MM.1S (cell line): ENCODE measurements around the gene GAB1.

Source experiments
- EZH2 ChIP-seq: fragments of 300-600 bp; sonication (generic); optimal IDR thresholded peaks from 2 replicates; pipeline ENCODE3; 2017; ENCODE audit warnings: low read depth, mild to moderate bottlenecking, antibody characterized with exemption, low read length, mixed read lengths
- EZH2phosphoT487 ChIP-seq: fragments of 300-600 bp; sonication (generic); IDR thresholded peaks from 2 replicates; pipeline ENCODE4 v1.6.1; 2018; ENCODE audit warnings: antibody characterized with exemption, low read length
- TF ChIP-seq, protein P1 (sequence below): fragments of 300-600 bp; sonication (generic); IDR thresholded peaks from 2 replicates; pipeline ENCODE4 v1.5.1; 2016; ENCODE audit warnings: antibody characterized with exemption, low read length, mixed read lengths

DNA sequence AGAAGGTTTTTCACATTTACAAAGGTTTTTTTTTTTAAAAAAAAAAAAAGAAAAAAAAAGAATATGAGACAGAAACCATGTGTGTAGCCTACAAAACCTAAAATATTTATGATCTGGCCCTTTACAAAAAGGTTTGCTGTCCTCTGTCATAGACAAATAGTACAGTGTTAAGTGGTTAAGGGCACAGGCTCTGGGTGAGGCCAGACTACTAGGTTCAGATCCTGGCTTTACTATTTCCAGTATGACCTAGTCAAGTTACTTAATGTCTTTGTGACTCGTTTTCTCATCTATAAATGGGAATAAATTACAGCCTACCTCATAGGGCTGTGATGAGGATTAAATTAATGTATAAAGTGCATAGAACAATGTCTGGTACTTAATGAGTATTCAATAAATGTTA is 56.5 kb downstream of the GAB1 start:
- TF ChIP-seq EZH2phosphoT487 (no peak), EZH2 (no peak)
- TF ChIP-seq, protein P1, sequence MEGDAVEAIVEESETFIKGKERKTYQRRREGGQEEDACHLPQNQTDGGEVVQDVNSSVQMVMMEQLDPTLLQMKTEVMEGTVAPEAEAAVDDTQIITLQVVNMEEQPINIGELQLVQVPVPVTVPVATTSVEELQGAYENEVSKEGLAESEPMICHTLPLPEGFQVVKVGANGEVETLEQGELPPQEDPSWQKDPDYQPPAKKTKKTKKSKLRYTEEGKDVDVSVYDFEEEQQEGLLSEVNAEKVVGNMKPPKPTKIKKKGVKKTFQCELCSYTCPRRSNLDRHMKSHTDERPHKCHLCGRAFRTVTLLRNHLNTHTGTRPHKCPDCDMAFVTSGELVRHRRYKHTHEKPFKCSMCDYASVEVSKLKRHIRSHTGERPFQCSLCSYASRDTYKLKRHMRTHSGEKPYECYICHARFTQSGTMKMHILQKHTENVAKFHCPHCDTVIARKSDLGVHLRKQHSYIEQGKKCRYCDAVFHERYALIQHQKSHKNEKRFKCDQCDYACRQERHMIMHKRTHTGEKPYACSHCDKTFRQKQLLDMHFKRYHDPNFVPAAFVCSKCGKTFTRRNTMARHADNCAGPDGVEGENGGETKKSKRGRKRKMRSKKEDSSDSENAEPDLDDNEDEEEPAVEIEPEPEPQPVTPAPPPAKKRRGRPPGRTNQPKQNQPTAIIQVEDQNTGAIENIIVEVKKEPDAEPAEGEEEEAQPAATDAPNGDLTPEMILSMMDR = no peak
